GM19043 (cell line): ENCODE results near the gene LDOC1.
"Not testable (repeated sequence)": the region's sequence is repeated elsewhere in the genome, so short reads cannot be mapped to it uniquely, and the experiment has no call there.

ENCODE experiments used
- ATAC-seq: cut with Tn5 transposase; IDR thresholded peaks from one replicate; pipeline ENCODE4 v1.9.1; 2021; ENCODE audit warnings: low read depth; ENCODE audit not compliant: unreplicated experiment

Gene LDOC1

DNA sequence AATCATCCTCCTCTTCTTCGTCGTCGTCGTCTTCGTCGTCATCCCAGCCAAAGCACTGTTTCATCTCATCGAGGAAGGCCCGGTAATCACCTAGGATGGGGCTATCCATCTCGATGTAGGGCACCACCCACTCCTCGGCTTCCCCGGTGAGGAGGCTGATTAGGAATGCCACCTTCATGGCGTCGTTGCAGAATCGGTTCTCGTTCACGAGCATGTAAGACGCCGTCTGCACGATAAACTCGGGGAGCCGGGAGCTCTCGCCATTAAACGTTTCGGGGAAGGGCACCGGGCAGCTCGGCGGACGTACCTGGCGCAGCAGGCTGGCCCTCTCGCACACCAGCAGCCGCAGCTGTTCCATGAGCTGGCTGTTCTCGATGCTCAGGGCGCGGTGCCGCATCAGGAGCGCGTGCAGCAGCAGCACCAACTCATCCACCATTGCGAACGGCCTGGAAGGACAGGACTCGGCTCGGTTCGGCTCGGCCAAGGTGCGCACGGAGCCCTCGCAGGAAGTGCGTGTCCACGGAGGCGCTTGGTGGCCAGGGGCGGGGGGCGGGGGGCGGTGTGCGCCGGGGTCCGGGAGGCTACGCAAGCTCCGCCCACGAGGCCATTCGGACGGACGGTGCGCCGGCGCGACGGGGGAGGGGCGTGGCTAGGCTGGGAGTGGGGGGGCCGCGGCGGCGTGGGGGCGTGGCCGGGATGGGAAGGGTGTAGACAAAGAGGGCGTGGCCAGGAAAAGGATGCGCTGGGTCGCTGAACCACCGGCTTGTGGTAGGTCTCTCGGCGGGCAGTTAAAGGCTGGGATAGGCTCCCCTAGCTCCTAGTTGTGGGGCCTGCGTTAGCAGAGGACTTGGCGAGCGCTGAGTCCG is at the start of gene LDOC1:
LDOC1 (minus strand) TSS at position 544 of the 866 bp plus-strand sequence; CDS start at position 436, 108 bp downstream.
- no peak for ATAC-seq

DNA sequence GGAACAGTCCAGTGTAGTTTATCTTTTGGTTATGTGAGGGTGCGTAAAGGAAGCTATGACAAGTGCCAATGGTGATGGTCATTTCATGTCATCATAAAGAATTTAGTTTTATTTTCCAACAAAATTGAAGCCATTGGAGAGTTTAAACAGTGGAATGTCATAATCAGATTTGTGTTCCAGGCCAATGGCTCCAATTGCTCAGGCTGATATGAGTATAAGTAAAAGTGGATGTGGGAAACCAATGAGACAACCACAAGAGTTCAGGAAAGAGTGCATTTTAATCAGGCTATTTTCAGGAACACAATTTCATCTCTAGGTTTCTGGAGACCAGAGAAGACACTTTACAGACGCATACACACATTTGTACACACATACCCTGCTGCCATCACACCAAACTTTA is 44.7 kb upstream of the LDOC1 start:
- no peak for ATAC-seq

DNA sequence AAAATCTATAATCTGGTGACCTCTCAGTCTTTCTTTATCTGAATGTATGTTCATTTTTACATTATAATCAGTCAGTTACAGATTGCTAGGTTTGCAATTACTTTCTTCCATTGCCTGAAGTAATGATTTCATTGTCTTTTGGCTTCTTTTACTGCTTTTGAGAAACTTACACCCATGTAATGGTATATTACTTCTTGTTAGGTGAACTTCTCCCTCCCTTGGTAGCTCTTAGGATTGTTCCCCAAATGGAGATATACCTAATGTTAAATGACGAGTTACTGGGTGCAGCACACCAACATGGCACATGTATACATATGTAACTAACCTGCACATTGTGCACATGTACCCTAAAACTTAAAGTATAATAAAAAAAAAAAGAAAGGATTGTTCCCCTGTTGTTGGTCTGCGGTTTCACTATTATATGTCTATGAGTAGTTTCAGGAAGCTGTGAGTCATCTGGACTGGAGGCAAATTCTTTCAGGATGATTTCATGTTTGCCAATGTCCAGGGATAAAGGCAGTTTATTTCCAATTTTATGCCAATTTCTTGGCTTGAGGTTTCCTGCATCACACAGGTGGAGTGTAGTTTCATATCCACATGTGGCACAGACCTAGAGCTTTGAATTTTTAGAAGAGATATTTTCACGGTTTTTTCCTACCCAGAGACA is 43.5 kb upstream of the LDOC1 start:
- ATAC-seq: no peak

DNA sequence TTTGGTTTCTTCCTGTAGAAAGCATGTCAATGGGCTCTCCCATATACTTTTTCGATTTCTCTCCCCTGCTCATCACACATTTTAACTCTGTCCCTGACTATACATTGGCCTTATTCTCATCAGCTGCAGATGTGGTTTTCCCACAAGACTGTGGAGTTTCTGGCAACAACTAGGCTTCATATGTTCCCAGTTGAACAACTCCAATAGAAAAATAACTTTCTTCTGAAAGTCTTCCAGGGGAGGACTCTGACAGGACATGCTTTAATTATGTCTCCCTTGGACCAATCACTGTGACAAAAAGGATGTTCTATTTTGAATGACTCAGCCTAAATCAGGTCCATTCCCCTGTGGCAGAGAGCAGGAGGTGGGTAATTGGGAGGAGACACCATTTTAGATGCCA is 37.3 kb upstream of the LDOC1 start:
- no peak for ATAC-seq

DNA sequence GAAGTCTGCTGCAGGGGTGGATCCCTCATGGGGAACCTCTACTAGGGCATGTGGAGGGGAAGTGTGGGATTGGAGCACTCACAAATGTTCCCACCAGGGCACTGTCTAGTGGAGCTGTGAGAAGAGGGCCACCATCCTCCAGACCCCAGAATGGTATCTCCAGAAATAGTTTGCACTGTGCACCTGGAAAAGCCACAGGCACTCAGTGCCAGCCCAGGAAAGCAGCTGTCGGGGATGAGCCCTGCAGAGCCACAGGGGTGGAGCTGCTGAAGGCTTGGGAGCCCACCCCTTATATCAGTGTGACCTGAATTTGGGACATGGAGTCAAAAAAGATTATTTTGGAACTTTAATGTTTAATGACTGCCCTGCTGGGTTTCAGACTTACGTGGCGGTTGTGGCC is 25.0 kb upstream of the LDOC1 start:
- ATAC-seq: no peak

DNA sequence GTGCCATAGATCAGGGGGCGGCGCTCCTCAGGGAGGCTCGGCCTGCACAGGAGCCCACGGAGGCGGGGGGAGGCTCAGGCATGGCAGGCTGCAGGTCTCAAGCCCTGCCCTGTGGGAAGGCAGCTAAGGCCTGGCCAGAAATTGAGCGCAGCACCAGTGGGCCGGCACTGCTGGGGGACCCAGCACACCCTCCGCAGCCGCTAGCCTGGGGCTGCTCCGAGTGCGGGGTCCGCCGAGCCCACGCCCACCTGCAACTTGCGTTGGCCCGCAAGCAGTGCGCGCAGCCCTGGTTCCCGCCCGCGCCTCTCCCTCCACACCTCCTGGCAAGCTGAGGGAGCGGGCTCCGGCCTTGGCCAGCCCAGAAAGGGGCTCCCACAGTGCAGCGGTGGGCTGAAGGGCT is 11.6 kb upstream of the LDOC1 start:
- ATAC-seq: not testable (repeated sequence)

DNA sequence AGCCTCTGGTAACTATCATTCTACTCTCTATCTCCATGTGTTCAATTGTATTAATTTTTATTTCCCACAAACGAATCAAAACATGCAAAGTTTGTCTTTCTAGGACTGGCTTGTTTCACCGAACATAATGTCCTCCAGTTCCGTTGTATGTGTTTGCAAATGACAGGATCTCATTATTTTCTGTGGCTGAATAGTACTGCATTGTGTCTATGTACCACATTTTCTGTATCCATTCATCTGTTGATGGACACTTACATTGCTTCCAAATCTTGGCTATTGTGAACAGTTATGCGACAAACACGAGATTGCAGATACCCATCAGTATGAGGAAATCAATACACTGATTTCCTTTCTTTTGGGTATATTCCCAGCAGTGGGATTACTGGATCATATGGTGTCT is 8.4 kb upstream of the LDOC1 start:
- no peak for ATAC-seq

DNA sequence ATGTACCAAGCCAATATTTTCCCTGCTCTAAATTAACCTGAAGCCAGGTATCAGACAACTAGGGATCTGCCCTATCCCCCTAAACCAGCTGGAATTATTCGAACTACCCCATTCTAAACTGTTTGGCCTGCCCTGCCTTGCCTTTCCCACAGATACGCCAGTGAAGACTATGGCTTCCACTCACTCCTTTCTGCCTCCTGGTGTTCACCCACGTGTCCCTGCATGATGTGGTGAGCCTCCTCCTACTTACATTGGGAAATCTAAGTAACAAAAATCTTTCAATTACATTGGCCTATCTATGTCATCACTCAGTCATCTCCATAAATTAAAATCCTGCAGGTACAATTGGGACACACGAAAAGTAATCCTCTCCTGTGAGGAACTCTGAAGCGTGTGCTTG is 6.1 kb upstream of the LDOC1 start:
- no peak for ATAC-seq

DNA sequence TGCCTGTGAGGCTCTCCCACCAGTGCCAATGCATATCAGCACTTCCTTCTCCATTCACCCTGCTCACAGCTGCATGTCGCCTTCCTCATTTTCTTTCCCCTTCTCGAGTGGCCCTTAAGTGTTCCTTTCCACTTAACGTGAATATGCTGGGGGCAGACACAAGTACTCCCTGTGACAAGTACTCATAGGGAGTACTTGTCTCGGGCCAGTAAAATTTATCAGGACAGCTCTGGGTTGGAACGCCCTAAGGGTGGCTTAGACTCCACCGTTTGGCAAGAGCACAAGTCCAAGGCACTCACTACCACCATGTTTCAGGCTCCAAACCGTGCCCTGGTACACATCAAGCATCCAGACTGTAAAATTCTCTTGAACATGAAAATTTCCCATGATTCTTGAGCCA is 3.9 kb upstream of the LDOC1 start:
- no peak for ATAC-seq

DNA sequence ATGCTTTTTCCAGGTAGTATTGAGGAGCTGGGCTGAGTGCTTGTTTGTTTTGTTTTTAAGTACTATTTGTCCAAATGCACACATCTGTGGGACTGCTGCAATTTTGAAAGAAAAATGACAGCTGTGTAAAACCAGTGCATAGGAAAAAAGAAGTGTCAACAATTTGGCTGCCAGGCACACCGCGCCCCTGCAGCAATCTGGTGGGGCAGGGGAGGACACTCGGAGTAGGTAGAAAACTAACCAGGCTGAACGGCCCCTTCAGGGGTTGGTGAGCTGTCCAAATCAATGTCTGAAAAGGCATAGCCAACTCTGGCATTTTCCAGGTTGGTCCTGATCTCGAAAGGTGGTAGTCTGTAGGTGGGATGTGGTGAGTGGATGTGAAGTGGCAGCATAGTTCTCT is 1.1 kb downstream of the LDOC1 start:
- ATAC-seq: no peak

DNA sequence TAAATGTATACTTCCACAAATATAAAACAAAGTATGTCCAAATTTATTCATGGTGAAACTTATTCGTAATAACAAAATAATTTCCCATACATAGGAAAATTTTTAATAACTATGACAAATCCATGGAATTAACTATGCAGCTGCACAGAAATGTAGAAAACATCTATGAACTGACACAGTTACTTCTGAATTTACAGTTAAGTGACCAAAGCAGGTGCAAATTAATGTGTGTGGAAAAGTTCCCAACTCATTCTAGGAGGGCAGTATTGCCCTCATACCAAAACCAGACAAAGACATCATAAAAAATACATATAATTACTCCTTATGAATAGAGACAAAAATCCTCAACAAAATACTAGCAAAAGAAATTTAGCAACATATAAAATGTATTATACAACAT is 12.5 kb downstream of the LDOC1 start:
- ATAC-seq: no peak

DNA sequence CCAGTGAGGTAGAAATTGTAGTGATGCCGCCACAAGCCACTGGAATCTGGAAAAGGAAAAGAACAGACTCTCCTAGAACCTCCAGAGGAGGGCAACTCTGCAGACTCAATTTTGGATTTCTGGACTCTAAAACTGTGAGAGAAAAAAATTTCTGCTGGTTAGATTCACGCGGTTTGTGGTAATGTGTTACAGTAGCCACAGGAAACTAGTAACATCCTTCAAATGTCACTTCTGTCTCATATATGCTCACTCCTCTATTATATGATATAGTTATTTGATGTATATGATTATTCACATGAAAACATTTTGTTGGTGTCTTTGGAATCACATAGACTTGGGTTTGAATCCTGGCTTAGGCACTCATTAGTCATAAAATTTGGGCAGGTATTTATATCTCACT is 18.8 kb downstream of the LDOC1 start:
- ATAC-seq: no peak

DNA sequence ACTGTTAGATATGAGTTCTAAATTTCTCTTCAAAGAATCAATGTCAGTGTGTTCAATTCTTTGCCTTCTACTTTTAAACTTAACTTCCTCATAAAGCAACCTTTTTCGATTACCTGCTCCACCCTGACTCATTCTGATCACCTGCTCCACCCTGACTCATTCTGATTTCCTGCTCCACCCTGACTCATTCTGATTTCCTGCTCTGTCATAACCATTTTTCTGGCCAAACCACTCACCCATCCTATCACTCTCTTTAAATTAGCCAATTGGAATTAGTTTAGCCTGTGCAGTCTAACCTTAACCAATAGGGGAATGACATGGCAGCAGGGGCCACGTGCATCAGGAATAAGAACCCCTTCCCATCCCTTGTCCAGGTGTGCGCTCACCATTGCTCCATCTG is 21.7 kb downstream of the LDOC1 start:
- ATAC-seq: not testable (repeated sequence)

DNA sequence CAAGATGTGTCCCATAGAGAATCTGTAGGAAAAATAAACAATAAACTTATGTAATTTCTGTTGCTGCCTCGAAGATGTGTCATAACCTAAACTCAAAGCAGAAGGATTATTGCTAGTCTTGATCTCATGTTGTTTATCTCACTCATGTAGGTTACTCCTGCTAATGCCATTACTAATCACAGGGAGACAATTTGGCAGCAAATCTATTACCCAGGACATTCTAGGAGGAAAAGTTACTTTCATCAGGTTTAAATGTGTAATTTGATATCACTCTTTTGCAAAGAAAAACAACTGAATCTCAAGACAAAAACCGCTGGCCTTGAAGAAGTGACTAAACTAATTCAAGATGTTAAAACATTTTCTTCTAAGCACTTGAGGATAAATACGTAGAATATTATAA is 34.0 kb downstream of the LDOC1 start:
- no peak for ATAC-seq

DNA sequence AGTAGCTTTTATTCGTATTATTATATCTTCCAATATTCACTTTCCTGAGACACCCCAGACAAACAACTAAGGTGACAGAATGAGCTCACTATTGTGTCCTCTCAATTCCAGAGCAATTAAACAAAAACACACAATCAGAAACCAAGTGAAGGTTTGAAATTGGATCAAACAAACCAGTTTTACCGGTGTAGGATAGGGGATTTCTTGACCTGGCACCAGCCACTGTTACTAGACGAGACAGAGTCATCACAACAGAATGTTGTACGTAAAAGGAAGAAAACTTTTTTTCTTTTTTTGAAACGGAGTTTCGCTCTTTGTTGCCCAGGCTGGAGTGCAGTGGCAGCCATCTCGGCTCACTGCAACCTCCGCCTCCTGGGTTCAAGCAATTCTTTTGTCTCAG is 43.7 kb downstream of the LDOC1 start:
- no peak for ATAC-seq

DNA sequence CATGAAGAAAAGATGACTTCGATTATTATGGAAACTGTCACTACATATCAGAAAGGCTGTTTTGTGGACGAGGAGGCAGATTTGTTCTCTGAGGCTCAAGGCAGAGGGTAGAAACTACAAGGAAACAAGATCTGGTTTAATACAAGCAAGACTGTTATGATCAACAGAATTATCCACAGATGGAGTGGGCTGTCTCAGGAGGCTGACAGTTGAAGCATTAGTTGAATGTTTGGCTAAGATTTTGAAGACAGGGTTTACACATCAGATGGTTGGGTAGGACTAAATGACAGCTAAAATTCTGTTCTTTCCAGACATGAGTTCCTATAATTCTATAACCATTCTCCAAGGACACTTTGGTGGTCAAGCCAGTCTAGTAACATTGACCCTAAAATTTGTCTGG is 49.8 kb downstream of the LDOC1 start:
- ATAC-seq: no peak
